Measurements from ENCODE around the gene RPL19.

- TF ChIP-seq EZH2 (IDR thresholded peaks at IDR 0.05; ENCODE audit: insufficient read depth, poor library complexity, severe bottlenecking) (no peak), EZH2phosphoT487 (IDR thresholded peaks at IDR 0.05; ENCODE audit: insufficient read depth, low read depth) (no peak)
Measured at GRCh38 chr17:39177256-39177655, 22.8 kb upstream of the RPL19 start.

All from GM23248 (cell line).